Calu3 (cell line): ENCODE data around the gene ERGIC1. TPM values are rescaled to one million over a fixed set of nuclear protein-coding genes. Genes with fewer than 3 reads are reported as not detected.

Experiments
- BruUV-seq: library from RNA; stranded (reverse); fragments of 400-500 nt; replicated peaks from 2 replicates; lab custom pipeline; 2021; lab: Mats Ljungman, UMichigan
- CTCF ChIA-PET: fragments of 300-600 bp; sonication (Branson Sonifier 250); formaldehyde crosslinking; loops from one replicate; lab custom pipeline; 2022; ENCODE audit warnings: antibody characterized with exemption; lab: Charles Lee
- DNase-seq: peaks from one replicate; pipeline ENCODE4 v3.0.0; 2022
- H3K27ac Mint-ChIP-seq: one replicate; pipeline ENCODE4 v1.8.0; 2022; ENCODE audit warnings: mixed read lengths; ENCODE audit not compliant: unreplicated experiment
- H3K27me3 Mint-ChIP-seq: one replicate; pipeline ENCODE4 v1.8.0; 2022; ENCODE audit warnings: mixed read lengths; ENCODE audit not compliant: unreplicated experiment
- H3K36me3 Mint-ChIP-seq: one replicate; pipeline ENCODE4 v1.8.0; 2022; ENCODE audit warnings: mild to moderate bottlenecking, moderate library complexity, mixed read lengths; ENCODE audit not compliant: insufficient read depth, unreplicated experiment
- H3K4me1 Mint-ChIP-seq: one replicate; pipeline ENCODE4 v1.8.0; 2022; ENCODE audit warnings: mild to moderate bottlenecking, low read depth, mixed read lengths; ENCODE audit not compliant: unreplicated experiment
- H3K4me3 Mint-ChIP-seq: one replicate; pipeline ENCODE4 v1.8.0; 2022; ENCODE audit warnings: mild to moderate bottlenecking, low read depth, moderate library complexity, mixed read lengths; ENCODE audit not compliant: unreplicated experiment
- H3K9me3 Mint-ChIP-seq: one replicate; pipeline ENCODE4 v1.8.0; 2022; ENCODE audit warnings: low read depth, mixed read lengths; ENCODE audit not compliant: unreplicated experiment
- CTCF ChIP-seq: fragments of 200-600 bp; IDR thresholded peaks from one replicate; pipeline ENCODE4 v1.8.0; 2022; ENCODE audit warnings: antibody characterized with exemption; ENCODE audit not compliant: unreplicated experiment
- intact Hi-C: fragments of 100-400 bp; cut with micrococcal nuclease; formaldehyde crosslinking; loops from one replicate; pipeline ENCODE4 v1.10.0; 2022; ENCODE audit not compliant: unreplicated experiment
- total RNA-seq: library from RNA; stranded (reverse); gene quantifications from 2 replicates; pipeline ENCODE4 v1.2.3, GENCODE V29; 2022

Gene ERGIC1
- total RNA-seq, 1 experiment from 2014 or later: 235 TPM

- no peak for TF ChIP-seq CTCF
- intact Hi-C loops: no loop called here
- BruUV-seq: no TSS peak
- Mint-ChIP-seq H3K27me3 (no peaks in the 10 kb centered on the region), H3K36me3 (peaks cover 60% of the 10 kb centered on the region), H3K4me1 (peaks cover 15% of the 10 kb centered on the region), H3K4me3 (no peak overlapping the region), H3K9me3 (no peaks in the 10 kb centered on the region), H3K27ac (no peak overlapping the region)
- no peak for DNase-seq
- CTCF ChIA-PET: interaction anchor here (0.7 kb wide), 1 partner anchor 179 kb away, joined by 5 read pairs; no protein-coding TSS in a partner anchor
Measured at GRCh38 chr5:172990776-172991175, 156.7 kb downstream of the ERGIC1 start.

DNA sequence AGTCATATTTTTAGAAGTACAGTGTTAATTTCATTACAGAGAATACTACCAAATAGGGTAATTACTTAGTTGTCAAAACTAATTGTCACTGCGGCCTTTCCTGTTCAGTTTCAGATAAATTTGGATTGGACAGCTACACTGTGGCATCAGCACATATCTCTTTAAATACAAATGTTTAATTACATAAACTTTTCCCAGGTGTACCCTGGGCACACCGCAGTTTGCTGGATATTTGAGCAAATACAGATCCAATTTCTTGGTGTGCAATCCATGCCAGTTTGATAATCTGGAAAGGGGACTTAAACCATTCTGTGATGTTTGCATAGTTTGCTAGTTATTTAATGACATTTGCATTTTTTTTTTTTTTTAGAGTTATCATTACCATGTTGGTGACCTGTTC lies 160.4 kb downstream of the ERGIC1 start:
- BruUV-seq: no TSS peak
- H3K4me3 Mint-ChIP-seq: no peak overlapping the region
- intact Hi-C loops: no loop called here
- H3K9me3 Mint-ChIP-seq: no peaks in the 10 kb centered on the region
- no peak for DNase-seq
- peak overlapping the region; percentile 8 for H3K27ac Mint-ChIP-seq
- H3K4me1 Mint-ChIP-seq: peaks cover 7% of the 10 kb centered on the region
- H3K36me3 Mint-ChIP-seq: peaks cover 50% of the 10 kb centered on the region
- CTCF ChIA-PET: no interaction called here
- H3K27me3 Mint-ChIP-seq: no peaks in the 10 kb centered on the region
- TF ChIP-seq CTCF: no peak

GRCh38 chr5:172999372-172999973 lies 165.4 kb downstream of the ERGIC1 start:
- Mint-ChIP-seq H3K36me3 (peaks cover 39% of the 10 kb centered on the region), H3K4me3 (no peak overlapping the region), H3K27ac (no peak overlapping the region), H3K9me3 (no peaks in the 10 kb centered on the region), H3K4me1 (peaks cover 20% of the 10 kb centered on the region), H3K27me3 (no peaks in the 10 kb centered on the region)
- BruUV-seq: no TSS peak
- DNase-seq: no peak
- TF ChIP-seq CTCF: no peak
- CTCF ChIA-PET: no interaction called here
- intact Hi-C loops: no loop called here

DNA sequence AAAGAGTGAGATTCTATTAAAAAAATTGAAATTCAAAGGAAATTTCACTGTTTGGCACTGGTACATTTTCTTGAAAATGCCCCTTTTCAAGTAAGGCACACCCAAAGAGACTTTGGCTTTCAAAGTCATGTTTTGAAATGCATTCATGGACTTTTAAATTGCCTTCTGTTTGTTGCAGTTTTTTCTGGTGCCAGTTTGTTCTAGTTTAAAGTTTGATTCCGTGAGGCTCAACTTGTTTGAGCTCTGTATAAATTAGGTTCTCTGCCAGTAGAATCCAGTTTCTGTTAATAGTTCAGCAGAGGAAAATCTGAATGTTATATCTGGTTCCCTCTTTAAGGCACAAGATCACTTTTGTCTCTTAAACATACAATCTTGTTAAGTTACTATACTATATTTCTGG lies 165.9 kb downstream of the ERGIC1 start:
- no TSS peak for BruUV-seq
- H3K4me3 Mint-ChIP-seq: no peak overlapping the region
- no peak for DNase-seq
- TF ChIP-seq CTCF: no peak
- H3K4me1 Mint-ChIP-seq: peaks cover 20% of the 10 kb centered on the region
- peaks cover 39% of the 10 kb centered on the region for H3K36me3 Mint-ChIP-seq
- intact Hi-C loops: no loop called here
- no peaks in the 10 kb centered on the region for H3K9me3 Mint-ChIP-seq
- H3K27ac Mint-ChIP-seq: no peak overlapping the region
- CTCF ChIA-PET: no interaction called here
- no peaks in the 10 kb centered on the region for H3K27me3 Mint-ChIP-seq
